A549 (cell line): Measurements from ENCODE around the gene ZNF644. TPM values are rescaled to one million over a fixed set of nuclear protein-coding genes. Genes with fewer than 3 reads are reported as not detected.

Experiments used
- ATAC-seq, 2 experiments: fragments of 200-7000 bp in 1 of 2; fragments of >200 bp in 1 of 2; cut with Nextera tagmentation in 1 of 2; cut with Tn5 transposase in 1 of 2; 3 replicates each; pipeline versions ENCODE4 v1.8.0 to v1.9.1; 2018 to 2020; ENCODE audit warnings: mild to moderate bottlenecking in 1 of 2, moderate library complexity in 1 of 2
- CTCF ChIA-PET: fragments of 300-600 bp; sonication (Branson Sonifier 250); formaldehyde crosslinking; extraction: SDS; loops from one replicate; lab custom pipeline; 2021; ENCODE audit warnings: antibody characterized with exemption, inconsistent platforms; lab: Yijun Ruan, JAX
- POLR2A ChIA-PET: fragments of 350-600 bp; formaldehyde crosslinking; extraction: SDS; loops from one replicate; lab custom pipeline; 2021; ENCODE audit warnings: antibody characterized with exemption, inconsistent platforms; lab: Yijun Ruan, JAX
- DNase-seq, 2 experiments: peaks; one replicate each; pipeline versions ENCODE4 v3.0.0 to v3.0.0-alpha.2; 2011 to 2016; ENCODE audit warnings: low read depth in 1 of 2, low spot score in 1 of 2
- FAIRE-seq: peaks from 2 replicates; lab custom pipeline; 2011; peaks lifted over from hg19 to GRCh38; lab: Jason Lieb, UNC
- H3K27ac ChIP-seq, 2 experiments: fragments of >200 bp; sonication (Bioruptor Twin); formaldehyde crosslinking; 3 replicates each; pipeline ENCODE4 v1.5.1; 2016 to 2017
- H3K4me1 ChIP-seq: fragments of >200 bp; sonication (Bioruptor Twin); formaldehyde crosslinking; 3 replicates; pipeline ENCODE4 v1.6.1; 2016
- H3K4me2 ChIP-seq: fragments of >200 bp; sonication (Bioruptor Twin); formaldehyde crosslinking; 3 replicates; pipeline ENCODE4 v1.6.1; 2016
- H3K4me3 ChIP-seq: fragments of >200 bp; sonication (Bioruptor Twin); formaldehyde crosslinking; 3 replicates; pipeline ENCODE4 v1.5.1; 2016
- H3K9me3 ChIP-seq: fragments of >200 bp; sonication (Bioruptor Twin); formaldehyde crosslinking; 3 replicates; pipeline ENCODE4 v1.6.1; 2016
- CEBPB ChIP-seq, 2 experiments: fragments of >200 bp in 1 of 2; sonication (Bioruptor Twin) in 1 of 2; formaldehyde crosslinking in 1 of 2; IDR thresholded peaks; 2 replicates each; pipeline ENCODE4 v1.6.1; 2012 to 2016
- CTCF ChIP-seq: fragments of >200 bp; sonication (Bioruptor Twin); formaldehyde crosslinking; IDR thresholded peaks from 3 replicates; pipeline ENCODE4 v1.5.1; 2016
- E2F6 ChIP-seq: IDR thresholded peaks from 2 replicates; pipeline ENCODE4 v1.6.1; 2012; ENCODE audit warnings: low read depth, borderline replicate concordance
- ESRRA ChIP-seq: fragments of 150-350 bp; IDR thresholded peaks from 2 replicates; pipeline ENCODE4 v1.6.1; 2014; ENCODE audit warnings: mild to moderate bottlenecking, low read length, borderline replicate concordance
- HDAC2 ChIP-seq: fragments of 200-600 bp; sonication (generic); IDR thresholded peaks from 2 replicates; pipeline ENCODE4 v1.6.1; 2016
- JUN ChIP-seq, 2 experiments: fragments of >200 bp; sonication (Bioruptor Twin); formaldehyde crosslinking; IDR thresholded peaks; 2 replicates in 1 of 2; 3 replicates in 1 of 2; pipeline ENCODE4 v1.6.1; 2016 to 2017
- JUNB ChIP-seq: fragments of >200 bp; sonication (Bioruptor Twin); formaldehyde crosslinking; IDR thresholded peaks from 2 replicates; pipeline ENCODE4 v1.6.1; 2016
- KDM5A ChIP-seq: fragments of 200-600 bp; sonication (generic); IDR thresholded peaks from 2 replicates; pipeline ENCODE4 v1.6.1; 2016; ENCODE audit warnings: antibody characterized with exemption, mild to moderate bottlenecking
- MYC ChIP-seq: IDR thresholded peaks from 2 replicates; pipeline ENCODE4 v1.6.1; 2012; ENCODE audit warnings: mild to moderate bottlenecking, inconsistent platforms, low read length, improper control_type of control experiment, borderline replicate concordance
- NPAS2 ChIP-seq: fragments of 250-450 bp; sonication (Bioruptor Pico); IDR thresholded peaks from 2 replicates; pipeline ENCODE4 v1.8.0; 2022; ENCODE audit warnings: mild to moderate bottlenecking, moderate library complexity, borderline replicate concordance
- NR3C1 ChIP-seq: fragments of >200 bp; sonication (Bioruptor Twin); formaldehyde crosslinking; IDR thresholded peaks from 3 replicates; pipeline ENCODE4 v1.6.1; 2017
- PHF8 ChIP-seq: fragments of 200-600 bp; sonication (generic); IDR thresholded peaks from 2 replicates; pipeline ENCODE4 v1.6.1; 2016; ENCODE audit warnings: low read depth, mild to moderate bottlenecking, antibody characterized with exemption, moderate library complexity, borderline replicate concordance
- REST ChIP-seq: fragments of 200-600 bp; sonication (generic); IDR thresholded peaks from 2 replicates; pipeline ENCODE4 v1.6.1; 2016; ENCODE audit warnings: antibody characterized with exemption, mild to moderate bottlenecking, moderate library complexity
- SMC3 ChIP-seq: fragments of >200 bp; sonication (Bioruptor Twin); formaldehyde crosslinking; IDR thresholded peaks from 3 replicates; pipeline ENCODE4 v1.6.1; 2018; ENCODE audit warnings: inconsistent platforms
- SREBF2 ChIP-seq: fragments of 450-650 bp; IDR thresholded peaks from 2 replicates; pipeline ENCODE4 v1.6.1; 2014; ENCODE audit warnings: mild to moderate bottlenecking, moderate library complexity
- ZFP36 ChIP-seq: fragments of 450-650 bp; IDR thresholded peaks from 2 replicates; pipeline ENCODE4 v1.6.1; 2014; ENCODE audit warnings: borderline replicate concordance; ENCODE audit not compliant: partially characterized antibody
- ZNF302 ChIP-seq: fragments of 250-450 bp; sonication (Bioruptor Pico); IDR thresholded peaks from 2 replicates; pipeline ENCODE4 v1.9.0; 2021; ENCODE audit warnings: inconsistent platforms, mild to moderate bottlenecking, moderate library complexity
- ZSCAN20 ChIP-seq: fragments of 250-450 bp; sonication (Bioruptor Pico); IDR thresholded peaks from 2 replicates; pipeline ENCODE4 v1.8.0; 2022; ENCODE audit warnings: mild to moderate bottlenecking, moderate library complexity
- WGBS: methylation state at CpG from one replicate; pipeline ENCODE4 v1.1.6; 2017; ENCODE audit errors: missing lambda C conversion rate; 5-methylcytosine and 5-hydroxymethylcytosine counted together
- polyA plus RNA-seq, 4 experiments: library from polyadenylated mRNA; depleted of rRNA in 3 of 4; stranded (reverse); fragments of >200 nt; fragmentation: RNase III in 1 of 4; extraction: RNeasy Plus Mini Kit Qiagen cat#74134 plus additional on column Dnase treatment in 1 of 4; gene quantifications; 2 replicates in 3 of 4; 3 replicates in 1 of 4; pipeline ENCODE4 v1.2.3, GENCODE V29; 2011 to 2017
- TF ChIP-seq, protein P1 (sequence below): fragments of >200 bp; sonication (Bioruptor Twin); formaldehyde crosslinking; IDR thresholded peaks from 3 replicates; pipeline ENCODE4 v1.6.1; 2016
- TF ChIP-seq, protein P2 (sequence below): IDR thresholded peaks from 2 replicates; pipeline ENCODE4 v1.6.1; 2012
- TF ChIP-seq, protein P3 (sequence below): fragments of 250-450 bp; sonication (Bioruptor Pico); IDR thresholded peaks from 2 replicates; pipeline ENCODE4 v1.5.0; 2021; ENCODE audit warnings: mild to moderate bottlenecking, moderate library complexity, borderline replicate concordance

ZNF644 gene
- polyA plus RNA-seq, 2 of the 4 experiments (the other 2 are of a cell fraction) = 14.8 to 24.9 TPM

DNA sequence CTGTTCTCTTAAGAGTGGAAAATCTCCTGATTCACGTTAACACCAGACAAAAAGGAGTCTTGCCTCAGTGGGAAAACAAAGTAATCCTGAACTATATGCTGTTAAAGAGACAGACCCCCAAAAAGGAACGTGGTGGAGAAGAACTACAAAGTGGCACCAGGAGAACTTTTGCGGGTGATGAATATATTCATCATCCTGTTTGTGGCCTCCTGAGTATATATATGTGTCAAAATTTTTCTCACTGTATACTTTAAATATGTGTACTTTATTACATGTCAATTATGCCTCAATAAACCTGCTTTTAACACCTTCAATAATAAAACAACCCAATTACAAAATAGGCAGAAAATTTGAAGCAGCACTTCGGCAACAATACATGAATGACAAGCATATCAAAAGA is 31.1 kb downstream of the ZNF644 start:
- Histone ChIP-seq H3K9me3 (0 out of 3 replicates have a peak, but pooled peaks cover 6% of the 10 kb centered on the region), H3K4me3 (no peak overlapping the region), H3K4me2 (no peak overlapping the region), H3K27ac (no peak overlapping the region), H3K4me1 (peaks cover 7% of the 10 kb centered on the region; the same call in 2 of the 3 replicates)
- DNase-seq = no peak
- ChIA-PET POLR2A (no interaction called here), CTCF (no interaction called here)
- 76% methylated on average over 4 of the region's 4 CpGs for WGBS
- no peak for FAIRE-seq
- no peak for ATAC-seq
- TF ChIP-seq ESRRA = no peak

DNA sequence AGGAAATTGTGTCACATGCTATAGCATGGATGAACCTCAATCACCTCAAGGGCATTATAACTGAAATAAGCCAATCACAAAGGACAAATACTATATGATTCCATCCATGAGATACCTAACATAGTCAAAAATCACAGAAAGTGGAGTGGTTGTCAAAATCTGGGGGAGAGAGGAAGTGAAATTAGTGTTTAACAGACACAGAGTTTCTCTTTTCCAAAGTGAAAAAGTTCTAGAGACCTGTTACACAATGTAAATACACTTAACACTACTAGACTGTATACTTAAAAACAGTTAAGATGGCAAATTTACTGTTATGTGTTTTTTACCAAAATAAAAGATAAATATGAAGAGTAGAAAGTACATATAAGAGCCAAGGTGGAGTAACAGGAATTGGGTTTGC is 31.8 kb downstream of the ZNF644 start:
- TF ChIP-seq HDAC2 = no peak
- TF ChIP-seq SMC3 = no peak
- TF ChIP-seq PHF8 = no peak
- TF ChIP-seq JUNB = no peak
- TF ChIP-seq NR3C1 = no peak
- no peak for TF ChIP-seq E2F6
- TF ChIP-seq ZNF302 (CRISPR knock-in tag) = no peak
- TF ChIP-seq, protein P1, sequence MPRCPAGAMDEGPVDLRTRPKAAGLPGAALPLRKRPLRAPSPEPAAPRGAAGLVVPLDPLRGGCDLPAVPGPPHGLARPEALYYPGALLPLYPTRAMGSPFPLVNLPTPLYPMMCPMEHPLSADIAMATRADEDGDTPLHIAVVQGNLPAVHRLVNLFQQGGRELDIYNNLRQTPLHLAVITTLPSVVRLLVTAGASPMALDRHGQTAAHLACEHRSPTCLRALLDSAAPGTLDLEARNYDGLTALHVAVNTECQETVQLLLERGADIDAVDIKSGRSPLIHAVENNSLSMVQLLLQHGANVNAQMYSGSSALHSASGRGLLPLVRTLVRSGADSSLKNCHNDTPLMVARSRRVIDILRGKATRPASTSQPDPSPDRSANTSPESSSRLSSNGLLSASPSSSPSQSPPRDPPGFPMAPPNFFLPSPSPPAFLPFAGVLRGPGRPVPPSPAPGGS = no peak
- TF ChIP-seq CEBPB (IDR thresholded peaks at IDR 0.05) = no peak
- no peak for TF ChIP-seq ZSCAN20 (CRISPR knock-in tag)
- no peak for TF ChIP-seq JUN (IDR thresholded peaks at IDR 0.05)
- TF ChIP-seq CTCF = no peak
- FAIRE-seq (no peak), DNase-seq (no peak), ATAC-seq (no peak)
- Histone ChIP-seq H3K9me3 (0 out of 3 replicates have a peak, but pooled peaks cover 6% of the 10 kb centered on the region), H3K4me2 (no peak overlapping the region), H3K27ac (no peak overlapping the region), H3K4me3 (no peak overlapping the region), H3K4me1 (no peaks in the 10 kb centered on the region)
- CTCF ChIA-PET = no interaction called here
- POLR2A ChIA-PET = no interaction called here

GRCh38 chr1:90989302-90989701 is 32.5 kb downstream of the ZNF644 start:
- Histone ChIP-seq H3K9me3 (0 out of 3 replicates have a peak, but pooled peaks cover 6% of the 10 kb centered on the region), H3K4me2 (no peak overlapping the region), H3K27ac (no peak overlapping the region), H3K4me1 (no peaks in the 10 kb centered on the region), H3K4me3 (no peak overlapping the region)
- DNase-seq = no peak
- no peak for FAIRE-seq
- POLR2A ChIA-PET = no interaction called here
- WGBS = 97% methylated on average over 4 of the region's 4 CpGs
- no peak for TF ChIP-seq HDAC2
- no peak for TF ChIP-seq KDM5A
- no peak for TF ChIP-seq ZNF302 (CRISPR knock-in tag)
- TF ChIP-seq, protein P2, sequence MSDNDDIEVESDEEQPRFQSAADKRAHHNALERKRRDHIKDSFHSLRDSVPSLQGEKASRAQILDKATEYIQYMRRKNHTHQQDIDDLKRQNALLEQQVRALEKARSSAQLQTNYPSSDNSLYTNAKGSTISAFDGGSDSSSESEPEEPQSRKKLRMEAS = no peak
- no peak for TF ChIP-seq MYC
- TF ChIP-seq, protein P3, sequence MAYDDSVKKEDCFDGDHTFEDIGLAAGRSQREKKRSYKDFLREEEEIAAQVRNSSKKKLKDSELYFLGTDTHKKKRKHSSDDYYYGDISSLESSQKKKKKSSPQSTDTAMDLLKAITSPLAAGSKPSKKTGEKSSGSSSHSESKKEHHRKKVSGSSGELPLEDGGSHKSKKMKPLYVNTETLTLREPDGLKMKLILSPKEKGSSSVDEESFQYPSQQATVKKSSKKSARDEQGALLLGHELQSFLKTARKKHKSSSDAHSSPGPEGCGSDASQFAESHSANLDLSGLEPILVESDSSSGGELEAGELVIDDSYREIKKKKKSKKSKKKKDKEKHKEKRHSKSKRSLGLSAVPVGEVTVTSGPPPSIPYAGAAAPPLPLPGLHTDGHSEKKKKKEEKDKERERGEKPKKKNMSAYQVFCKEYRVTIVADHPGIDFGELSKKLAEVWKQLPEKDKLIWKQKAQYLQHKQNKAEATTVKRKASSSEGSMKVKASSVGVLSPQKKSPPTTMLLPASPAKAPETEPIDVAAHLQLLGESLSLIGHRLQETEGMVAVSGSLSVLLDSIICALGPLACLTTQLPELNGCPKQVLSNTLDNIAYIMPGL (CRISPR knock-in tag) = no peak
- no peak for TF ChIP-seq SREBF2
- TF ChIP-seq ZSCAN20 (CRISPR knock-in tag) = no peak
- no peak for TF ChIP-seq NPAS2 (CRISPR knock-in tag)
- TF ChIP-seq REST = no peak
- no peak for TF ChIP-seq ZFP36
- no peak for ATAC-seq
- CTCF ChIA-PET = interaction anchor here (1.4 kb wide), 1 partner anchor 9 kb away, joined by 3 read pairs; no protein-coding TSS in a partner anchor
